ENCODE measurements around the gene ERLIN1.
"Not testable (repeated sequence)": the region's sequence is repeated elsewhere in the genome, so short reads cannot be mapped to it uniquely, and the experiment has no call there.

ERLIN1 gene

GRCh38 chr10:100133801-100134200 is 52.0 kb downstream of the ERLIN1 start:
- DNase-seq (ENCODE audit: low spot score) = no peak

- DNase-seq (ENCODE audit: low spot score) = no peak
Observed at GRCh38 chr10:100132427-100132826, 53.4 kb downstream of the ERLIN1 start.

GRCh38 chr10:100131571-100131970 is 54.3 kb downstream of the ERLIN1 start:
- no peak for DNase-seq (ENCODE audit: low spot score)

GRCh38 chr10:100130831-100131230 is 55.0 kb downstream of the ERLIN1 start:
- no peak for DNase-seq (ENCODE audit: low spot score)

GRCh38 chr10:100129424-100129823 is 56.4 kb downstream of the ERLIN1 start:
- no peak for DNase-seq (ENCODE audit: low spot score)

GRCh38 chr10:100128951-100129350 is 56.9 kb downstream of the ERLIN1 start:
- DNase-seq (ENCODE audit: low spot score) = no peak

GRCh38 chr10:100125335-100125734 is 60.5 kb downstream of the ERLIN1 start:
- not testable (repeated sequence) for DNase-seq (ENCODE audit: low spot score)

- no peak for DNase-seq (ENCODE audit: low spot score)
Observed at GRCh38 chr10:100124097-100124496, 61.7 kb downstream of the ERLIN1 start.

GRCh38 chr10:100122780-100123179 is 63.0 kb downstream of the ERLIN1 start:
- DNase-seq (ENCODE audit: low spot score) = no peak

- DNase-seq (ENCODE audit: low spot score) = no peak
Observed at GRCh38 chr10:100120550-100120949, 65.3 kb downstream of the ERLIN1 start.

- DNase-seq (ENCODE audit: low spot score) = no peak
Observed at GRCh38 chr10:100119726-100120125, 66.1 kb downstream of the ERLIN1 start.

GRCh38 chr10:100114976-100115770 is 70.7 kb downstream of the ERLIN1 start:
- no peak for DNase-seq (ENCODE audit: low spot score)

- no peak for DNase-seq (ENCODE audit: low spot score)
Observed at GRCh38 chr10:100114460-100114859, 71.4 kb downstream of the ERLIN1 start.

GRCh38 chr10:100109670-100110069 is 76.2 kb downstream of the ERLIN1 start:
- DNase-seq (ENCODE audit: low spot score) = no peak

- no peak for DNase-seq (ENCODE audit: low spot score)
Observed at GRCh38 chr10:100106865-100107264, 79.0 kb downstream of the ERLIN1 start.

GRCh38 chr10:100104300-100104699 is 81.5 kb downstream of the ERLIN1 start:
- DNase-seq (ENCODE audit: low spot score) = no peak

- no peak for DNase-seq (ENCODE audit: low spot score)
Observed at GRCh38 chr10:100103581-100103980, 82.2 kb downstream of the ERLIN1 start.

- DNase-seq (ENCODE audit: low spot score) = no peak
Observed at GRCh38 chr10:100101192-100102076, 84.4 kb downstream of the ERLIN1 start.

- peak; percentile 30 for DNase-seq (ENCODE audit: low spot score)
Observed at GRCh38 chr10:100100651-100101184, 85.1 kb downstream of the ERLIN1 start.
